HS-5 (cell line): Measurements from ENCODE around the gene ACAD9.
"Not testable (repeated sequence)": the region's sequence is repeated elsewhere in the genome, so short reads cannot be mapped to it uniquely, and the experiment has no call there.

Source experiments
- DNase-seq: peaks from one replicate; pipeline ENCODE4 v3.0.0-alpha.2; 2012; ENCODE audit warnings: low read depth

ACAD9 gene

DNA sequence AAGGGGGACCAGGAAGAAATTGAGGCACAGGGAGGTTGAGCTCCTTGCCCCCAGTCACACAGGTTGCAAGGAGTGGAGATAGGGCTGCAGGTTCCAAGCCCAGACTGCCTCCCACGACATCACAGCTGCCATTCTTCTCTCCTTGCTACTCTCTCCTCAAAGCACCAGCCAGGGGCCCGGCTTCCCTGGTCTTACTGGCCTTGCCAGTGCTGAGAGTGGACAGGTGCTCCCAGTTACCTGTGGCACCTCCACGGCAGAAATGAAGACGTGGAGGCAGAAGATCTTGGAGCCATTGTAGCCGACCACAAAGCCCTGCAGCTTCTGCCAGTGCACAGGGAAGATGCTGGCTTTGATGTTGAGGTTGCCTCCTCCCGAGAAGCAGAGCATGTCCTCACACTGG lies 17.9 kb upstream of the ACAD9 start:
- DNase-seq, result no peak

DNA sequence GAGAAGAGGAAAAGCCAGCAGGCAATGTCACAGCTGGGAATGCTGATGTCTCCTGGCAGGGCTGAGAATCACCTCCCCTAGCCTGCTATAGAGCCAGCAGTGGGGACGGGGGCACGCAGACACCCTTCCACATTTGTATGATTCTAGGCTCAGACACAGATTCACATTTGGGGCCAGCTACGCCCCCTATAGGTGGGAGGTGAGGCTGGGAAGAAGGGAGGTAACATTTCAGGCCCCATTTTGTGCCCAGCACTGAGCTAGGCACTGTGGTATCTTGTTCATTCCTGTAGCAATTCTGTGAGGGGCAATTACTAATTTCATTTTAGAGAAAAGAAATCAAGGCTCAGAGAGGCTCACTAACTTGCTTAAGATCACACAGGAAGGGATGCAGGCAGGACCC lies 15.9 kb upstream of the ACAD9 start:
- DNase-seq, result no peak

DNA sequence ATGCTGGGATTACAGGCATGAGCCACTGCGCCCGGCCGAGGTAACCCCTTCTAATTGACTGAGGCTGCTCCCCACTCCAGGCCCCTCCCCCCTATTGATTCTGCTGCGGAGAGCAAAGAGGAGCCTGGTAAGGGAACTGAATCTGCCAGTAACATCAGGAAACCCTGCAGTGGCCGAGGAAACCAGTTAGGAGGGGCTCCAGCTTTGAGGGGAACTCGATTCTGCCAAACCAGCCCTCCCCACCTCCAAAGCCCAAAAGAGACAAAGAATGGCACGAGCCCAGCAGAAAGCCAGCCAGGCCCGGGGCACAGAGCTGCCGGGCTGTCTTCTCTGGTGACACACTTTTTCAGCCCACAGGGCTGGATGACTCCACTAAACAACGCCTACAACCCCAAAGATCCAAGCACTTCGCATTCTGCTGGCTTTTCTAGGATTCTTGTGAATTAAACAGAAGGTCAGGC lies 15.0 kb upstream of the ACAD9 start:
- DNase-seq, result no peak

DNA sequence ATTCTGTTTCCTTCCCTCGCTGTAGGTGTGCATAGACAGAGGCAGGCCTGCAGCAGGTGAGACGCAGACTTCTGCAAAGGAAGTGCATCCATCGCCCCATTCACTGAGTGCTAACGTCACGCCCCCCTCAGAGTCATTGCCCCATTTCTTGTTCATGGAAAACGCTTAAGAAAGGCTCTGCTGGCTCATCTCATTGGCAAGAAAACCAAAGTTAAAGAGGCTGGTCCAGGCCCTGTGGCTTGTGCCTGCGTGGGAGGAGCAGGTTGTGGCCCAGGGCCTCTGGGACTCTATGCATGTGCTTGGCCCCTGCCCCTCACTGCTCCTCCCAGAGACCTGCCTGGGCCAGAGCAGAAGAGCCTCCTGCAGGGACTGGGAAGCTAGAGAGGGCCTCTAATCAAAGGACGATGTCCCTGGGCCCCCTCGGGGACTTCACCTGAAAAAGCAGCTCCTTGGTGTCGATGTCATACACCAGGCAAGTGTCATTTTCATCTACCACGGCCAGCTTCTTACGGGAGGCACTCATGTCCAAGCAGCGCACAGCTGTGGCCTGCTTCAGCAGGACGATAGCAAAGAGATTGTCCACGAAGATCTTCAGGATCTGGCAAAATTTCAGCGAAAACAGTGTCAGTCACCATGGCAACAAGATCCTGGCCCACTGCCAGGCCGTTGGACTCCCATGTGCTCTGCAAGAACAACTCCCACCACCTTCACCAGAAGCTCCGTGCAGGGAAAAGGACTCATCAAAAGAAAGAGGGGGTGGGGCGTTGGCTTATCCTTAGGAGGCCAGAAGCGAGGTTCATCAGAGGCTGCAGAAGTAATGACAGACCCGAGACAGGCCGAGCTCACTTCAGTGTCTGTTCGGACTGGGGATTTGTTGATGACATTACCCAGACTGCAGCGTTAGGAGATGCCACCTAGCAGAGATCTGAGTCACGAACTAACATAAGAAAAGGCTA lies 14.3 kb upstream of the ACAD9 start:
- DNase-seq, result not testable (repeated sequence)

DNA sequence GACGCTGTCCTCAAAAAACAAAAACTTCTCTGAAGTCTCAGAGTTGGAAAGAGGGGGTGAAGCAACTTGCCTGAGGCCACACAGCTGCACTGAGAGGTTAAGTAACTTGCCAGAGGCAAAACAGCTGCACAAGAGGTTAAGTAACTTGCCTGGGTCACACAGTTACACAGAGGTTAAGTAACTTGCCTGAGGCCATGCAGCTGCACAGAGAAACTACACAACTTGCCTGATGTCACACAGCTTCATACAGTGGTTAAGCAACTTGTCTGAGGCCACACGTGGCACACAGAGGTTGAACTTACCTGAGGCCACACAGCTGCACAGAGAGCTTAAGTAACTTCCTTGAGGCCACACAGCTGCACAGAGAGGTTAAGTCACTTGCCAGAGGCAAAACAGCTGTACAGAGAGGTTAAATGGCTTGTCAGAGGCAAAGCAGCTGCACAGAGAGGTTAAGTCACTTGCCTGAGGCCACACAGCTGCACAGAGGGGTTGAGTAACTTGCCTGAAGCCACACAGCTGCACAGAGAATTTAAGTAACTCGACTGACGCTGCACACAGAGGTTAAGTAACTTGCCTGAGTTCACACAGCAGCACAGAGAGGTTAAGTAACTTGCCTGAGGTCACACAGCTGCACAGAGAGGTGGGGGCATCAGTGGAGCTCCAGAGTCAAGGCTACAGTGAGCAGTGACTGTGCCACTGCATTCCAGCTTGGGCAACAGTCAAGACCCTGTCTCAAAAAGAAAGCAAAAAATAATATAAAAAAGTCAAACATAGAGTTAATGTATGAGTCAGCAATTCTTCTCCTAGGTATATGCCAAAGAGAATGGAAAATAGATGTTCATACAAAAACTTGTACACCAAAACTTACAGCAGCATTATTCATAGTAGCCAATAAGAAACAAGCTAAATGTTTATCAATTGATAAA lies 12.0 kb upstream of the ACAD9 start:
- DNase-seq, result no peak

DNA sequence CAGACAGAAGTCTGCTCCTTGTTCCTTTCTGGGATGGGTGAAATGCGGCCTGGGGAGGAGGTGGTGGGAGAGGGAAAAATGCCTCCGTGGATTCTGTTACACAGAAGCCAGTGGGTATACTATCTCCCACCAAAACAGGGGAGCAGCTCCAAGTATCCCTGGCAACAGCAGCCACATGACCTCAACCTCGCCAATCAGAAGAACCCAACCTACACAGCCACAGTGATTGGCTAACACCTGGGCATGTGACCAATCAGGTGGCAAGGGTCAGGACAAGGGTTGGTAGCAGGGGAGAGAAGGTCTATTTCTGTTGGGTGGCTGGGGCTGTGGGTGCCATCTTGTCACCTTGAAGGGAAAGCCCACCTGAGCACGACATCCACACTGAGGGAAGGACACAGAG lies 9.1 kb upstream of the ACAD9 start:
- no peak for DNase-seq

DNA sequence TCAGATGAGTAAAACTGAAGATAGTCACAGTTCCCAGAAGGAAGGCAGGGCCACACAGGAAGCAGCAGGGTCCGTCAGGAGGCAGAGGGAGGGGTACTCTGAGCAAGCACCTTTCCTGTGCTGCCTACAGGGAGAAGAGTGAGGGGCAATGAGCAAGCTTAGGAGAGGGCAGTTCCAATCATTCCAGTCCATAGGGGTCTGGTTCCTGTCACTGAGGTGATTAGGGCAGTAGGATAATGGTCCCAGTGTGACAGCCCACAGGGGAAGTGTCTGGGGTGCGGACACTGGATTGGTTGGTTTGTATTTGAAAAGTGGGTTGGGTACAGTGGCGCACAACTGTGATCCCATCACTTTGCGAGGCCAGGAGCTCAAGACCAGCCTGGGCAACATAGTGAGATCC lies 7.1 kb upstream of the ACAD9 start:
- DNase-seq, result no peak

DNA sequence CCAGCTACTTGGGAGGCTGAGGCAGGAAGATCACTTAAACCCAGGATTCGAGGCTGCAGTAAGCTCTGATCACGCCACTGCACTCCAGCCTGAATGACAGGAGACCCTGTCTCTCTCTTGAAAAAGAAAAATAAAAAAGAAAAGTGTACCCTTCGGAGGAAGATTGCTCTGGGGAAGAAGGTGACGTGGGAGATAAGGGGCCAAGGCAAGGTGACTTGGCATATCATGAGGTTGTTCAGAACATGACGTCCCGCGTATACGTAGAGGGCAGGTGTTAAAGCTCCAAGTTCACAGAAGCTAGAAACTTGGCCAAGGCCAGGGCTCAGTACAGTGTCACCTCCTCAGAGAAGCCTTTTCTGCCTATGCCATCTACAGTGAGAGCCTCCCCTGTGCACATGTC lies 6.7 kb upstream of the ACAD9 start:
- DNase-seq, result no peak

DNA sequence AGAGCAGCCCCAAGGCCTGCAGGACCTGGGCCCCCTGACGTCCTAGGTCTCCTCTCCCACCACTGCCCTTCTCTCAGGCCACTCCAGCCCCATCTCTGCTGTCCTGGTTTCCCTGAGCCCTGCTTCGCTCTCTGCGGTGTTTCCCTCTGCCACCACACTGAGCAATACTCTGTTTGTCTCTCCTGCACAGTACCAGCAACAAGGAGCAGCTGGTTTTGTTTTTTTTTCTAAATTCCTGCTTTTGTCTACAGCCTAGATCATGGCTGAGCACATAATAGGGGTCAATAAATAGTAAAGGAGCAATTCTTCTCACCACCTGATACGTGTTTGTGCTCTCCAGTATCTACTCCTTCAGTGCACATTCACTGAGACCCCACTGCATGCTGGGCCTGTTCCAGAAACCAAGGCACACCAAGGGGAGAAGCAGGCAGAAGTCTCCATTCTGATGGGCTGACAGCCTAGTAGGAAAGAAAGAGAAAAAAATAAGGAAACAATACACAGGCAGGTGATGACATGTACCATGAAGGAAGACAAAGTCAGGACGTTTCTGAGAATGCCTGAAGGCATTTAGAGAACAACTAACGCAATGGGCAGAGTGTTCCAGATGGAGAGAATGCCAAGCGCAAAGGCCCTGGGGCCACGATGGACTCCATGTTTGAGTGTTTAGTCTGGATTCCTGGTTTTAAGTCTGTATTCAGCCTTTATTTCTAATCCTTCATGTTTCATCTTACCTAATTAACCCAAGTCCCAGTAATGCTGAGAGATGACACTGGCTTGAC lies 6.0 kb upstream of the ACAD9 start:
- no peak for DNase-seq

DNA sequence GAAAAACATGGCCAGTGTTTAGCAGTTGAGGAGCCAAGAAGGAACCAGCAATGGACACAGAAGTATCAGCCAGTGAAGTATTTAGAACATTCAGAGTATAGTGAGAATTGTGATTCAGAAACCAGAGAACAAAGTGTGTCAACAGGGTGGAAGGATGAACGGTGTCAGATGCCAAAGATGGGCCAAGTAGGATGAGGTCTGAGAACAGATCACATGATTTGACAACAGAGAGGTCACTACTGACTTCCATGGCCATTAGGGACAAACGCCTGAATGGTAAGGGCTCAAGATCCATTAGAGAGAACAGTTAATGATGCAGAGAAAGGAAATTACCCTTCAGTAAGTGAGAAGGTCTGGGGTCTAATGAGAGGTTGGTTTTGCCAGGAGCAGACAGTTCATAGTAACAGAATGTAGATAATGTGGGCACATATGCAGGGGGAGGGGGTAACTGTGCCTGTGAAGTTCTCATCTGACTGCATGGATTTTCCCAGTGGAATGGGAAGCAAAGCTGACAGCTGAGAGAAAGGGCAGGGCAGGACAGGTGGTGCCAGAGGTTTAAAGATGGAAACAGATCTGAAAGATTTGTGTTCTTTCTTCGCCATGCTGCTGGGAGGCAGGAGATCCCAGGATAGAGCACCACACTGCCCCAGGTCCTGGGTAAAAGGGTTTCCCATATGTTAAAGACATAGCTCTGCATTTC lies 4.8 kb upstream of the ACAD9 start:
- DNase-seq, result no peak

DNA sequence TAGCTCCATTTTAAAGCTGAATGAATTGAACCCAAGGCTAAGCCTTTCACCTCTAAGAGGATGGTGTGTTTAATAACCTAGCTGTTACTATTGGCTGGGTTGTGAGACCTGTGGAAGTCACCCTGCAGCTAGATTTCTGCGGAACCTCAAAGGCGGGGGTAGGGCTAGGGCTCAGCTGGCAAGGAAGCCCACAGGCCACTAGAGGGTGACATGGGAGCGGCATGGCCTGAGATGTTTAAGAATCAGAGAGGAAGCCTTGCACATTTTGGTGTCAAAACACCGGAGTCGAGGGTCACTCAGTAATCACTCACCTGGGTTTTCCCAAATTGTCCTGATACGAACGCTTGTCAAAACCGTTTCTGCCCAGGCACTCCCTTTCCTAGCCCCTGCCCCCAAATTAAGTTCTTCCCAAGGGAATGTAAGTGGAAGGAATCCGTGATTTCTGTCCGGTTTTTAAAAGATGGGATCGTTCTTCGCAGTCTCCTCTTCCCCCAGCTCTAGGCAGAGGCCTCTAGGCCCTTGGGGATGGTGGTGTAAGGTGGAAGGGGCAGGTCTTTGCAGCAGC lies 3.8 kb upstream of the ACAD9 start:
- DNase-seq, result no peak

DNA sequence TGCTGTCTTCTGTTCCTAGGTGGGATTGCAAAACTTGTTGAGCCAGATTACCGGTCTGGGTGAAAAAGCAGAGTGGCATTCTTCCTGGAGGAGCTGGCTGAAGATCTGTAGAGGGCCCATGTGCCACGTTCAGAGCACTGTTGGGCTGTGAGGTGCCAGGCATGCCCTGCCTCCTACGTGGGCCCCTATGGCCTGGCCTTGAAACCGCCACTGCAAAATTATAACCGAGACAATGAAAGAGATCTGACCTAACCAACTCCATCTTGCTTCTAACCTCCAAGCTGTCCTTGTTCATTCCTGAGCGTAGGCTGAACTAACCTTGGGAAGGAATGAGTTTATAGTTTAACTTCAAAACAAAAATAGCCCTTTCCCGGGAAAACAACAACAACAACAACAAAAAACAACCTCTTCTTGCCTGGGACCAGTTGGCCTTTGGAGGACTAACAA lies 1.4 kb upstream of the ACAD9 start:
- no peak for DNase-seq

DNA sequence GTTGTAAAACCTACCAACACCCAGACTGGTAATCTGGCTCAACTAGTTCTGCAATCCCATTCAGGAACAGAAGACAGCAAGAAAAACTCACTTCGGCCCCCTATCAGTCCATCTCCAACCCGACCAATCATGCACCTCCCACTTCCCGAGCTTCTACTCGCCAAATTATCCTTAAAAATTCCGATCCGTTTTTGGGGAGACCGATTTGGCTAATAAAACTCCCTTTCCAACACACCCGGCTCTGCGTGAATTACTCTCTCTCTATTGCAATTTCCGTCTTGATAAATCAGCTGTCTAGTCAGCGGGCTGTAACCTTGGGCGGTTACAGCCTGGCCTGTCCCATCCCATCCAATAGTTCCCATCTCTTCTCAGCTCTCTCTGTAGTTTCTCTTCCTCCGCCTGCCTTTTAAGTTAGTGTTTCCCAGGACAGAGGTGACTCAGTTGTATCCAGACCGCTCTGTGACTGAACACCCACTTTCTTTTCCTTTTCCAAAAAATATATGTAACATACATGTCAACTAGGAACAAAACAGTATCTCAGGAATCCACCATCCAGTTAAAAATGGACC lies 780 bp upstream of the ACAD9 start:
- peak; percentile 31 for DNase-seq

DNA sequence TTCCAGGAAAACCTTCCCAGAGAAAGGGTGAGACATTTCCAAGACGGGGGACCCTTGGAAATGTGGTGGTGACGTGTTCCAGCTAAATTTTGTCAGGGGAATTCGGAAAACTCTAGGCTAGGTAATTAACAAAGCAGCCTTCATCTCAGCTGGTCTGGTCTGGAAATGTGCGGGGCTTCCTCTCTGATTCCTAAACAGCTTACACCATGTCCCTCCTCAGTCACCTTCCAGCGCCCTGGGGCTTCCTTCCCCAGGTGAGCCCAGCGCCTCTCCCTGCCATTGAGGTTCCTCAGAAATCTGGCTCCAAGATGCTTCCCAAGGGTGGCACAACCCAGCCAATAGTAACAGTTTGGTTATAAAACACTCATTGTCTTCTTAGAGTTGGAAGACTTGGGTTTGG lies 571 bp downstream of the ACAD9 start:
- DNase-seq, result no peak

DNA sequence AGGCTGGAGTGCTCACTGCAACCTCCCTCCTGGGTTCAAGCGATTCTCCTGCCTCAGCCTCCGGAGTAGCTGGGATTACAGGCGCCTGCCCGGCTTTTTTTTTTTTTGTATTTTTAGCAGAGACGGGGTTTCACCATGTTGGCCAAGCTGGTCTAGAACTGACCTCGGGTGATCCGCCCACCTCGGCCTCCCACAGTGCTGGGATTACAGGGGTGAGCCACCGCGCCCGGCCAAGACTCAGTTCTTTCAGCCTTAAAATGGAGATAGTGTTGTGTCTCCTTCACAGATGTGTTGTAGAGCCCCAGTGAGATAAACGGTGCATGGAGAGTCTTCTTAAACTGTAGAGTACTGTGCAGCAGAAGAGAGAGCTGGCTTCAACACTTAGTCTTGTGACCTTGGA lies 1.0 kb downstream of the ACAD9 start:
- not testable (repeated sequence) for DNase-seq

DNA sequence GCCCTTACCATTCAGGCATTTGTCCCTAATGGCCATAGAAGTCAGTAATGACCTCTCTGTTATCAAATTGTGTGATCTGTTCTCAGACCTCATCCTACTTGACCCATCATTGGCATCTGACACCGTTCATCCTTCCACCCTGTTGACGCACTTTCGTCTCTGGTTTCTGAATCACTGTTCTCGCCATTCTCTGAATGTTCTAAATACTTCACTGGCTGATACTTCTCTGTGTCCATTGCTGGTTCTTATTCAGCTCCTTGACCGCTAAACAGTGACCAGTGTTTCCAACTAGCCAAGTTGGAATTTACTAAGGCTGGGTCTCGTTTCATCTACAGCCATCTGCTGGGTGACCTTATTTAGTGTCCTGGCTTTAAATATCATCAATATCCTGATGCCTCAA lies 2.2 kb downstream of the ACAD9 start:
- DNase-seq, result no peak

DNA sequence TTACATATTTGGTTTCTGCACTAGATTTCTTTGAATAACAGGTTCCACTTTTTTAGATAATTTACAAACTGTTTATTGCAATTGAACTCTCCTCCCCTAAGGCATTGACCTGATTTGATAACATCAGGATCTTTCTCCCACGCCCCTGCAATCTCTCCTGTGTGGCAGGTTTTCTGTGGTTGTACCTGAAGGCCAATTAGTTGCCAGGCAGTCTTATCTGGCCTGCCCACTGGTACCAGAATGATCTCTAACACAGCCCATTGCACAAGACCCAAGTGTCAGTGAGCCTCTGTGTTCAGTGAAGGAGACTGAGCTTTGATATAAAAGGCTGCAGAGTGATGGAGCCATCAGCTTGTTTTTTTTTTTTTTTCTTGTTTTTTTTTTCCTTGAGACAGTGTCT lies 3.3 kb downstream of the ACAD9 start:
- no peak for DNase-seq

DNA sequence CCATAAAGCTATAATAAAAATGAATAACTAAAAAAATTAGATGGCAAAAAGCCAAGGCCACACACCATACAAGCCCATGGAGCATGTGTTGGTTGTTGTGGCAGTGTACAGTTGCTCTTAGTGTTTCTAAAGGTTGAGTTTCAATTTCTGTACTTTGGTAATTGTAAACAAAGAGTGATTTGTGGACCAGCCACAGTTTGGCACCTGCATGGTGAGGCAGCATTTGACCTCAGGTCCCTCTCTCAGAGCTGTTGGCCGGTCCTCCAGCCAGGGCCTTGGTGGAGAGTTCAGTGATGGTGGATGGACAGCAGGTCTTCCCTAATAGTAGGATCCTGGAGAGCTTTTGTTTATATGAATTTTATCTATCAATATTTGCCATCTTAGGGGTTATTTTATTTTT lies 5.6 kb downstream of the ACAD9 start:
- no peak for DNase-seq

DNA sequence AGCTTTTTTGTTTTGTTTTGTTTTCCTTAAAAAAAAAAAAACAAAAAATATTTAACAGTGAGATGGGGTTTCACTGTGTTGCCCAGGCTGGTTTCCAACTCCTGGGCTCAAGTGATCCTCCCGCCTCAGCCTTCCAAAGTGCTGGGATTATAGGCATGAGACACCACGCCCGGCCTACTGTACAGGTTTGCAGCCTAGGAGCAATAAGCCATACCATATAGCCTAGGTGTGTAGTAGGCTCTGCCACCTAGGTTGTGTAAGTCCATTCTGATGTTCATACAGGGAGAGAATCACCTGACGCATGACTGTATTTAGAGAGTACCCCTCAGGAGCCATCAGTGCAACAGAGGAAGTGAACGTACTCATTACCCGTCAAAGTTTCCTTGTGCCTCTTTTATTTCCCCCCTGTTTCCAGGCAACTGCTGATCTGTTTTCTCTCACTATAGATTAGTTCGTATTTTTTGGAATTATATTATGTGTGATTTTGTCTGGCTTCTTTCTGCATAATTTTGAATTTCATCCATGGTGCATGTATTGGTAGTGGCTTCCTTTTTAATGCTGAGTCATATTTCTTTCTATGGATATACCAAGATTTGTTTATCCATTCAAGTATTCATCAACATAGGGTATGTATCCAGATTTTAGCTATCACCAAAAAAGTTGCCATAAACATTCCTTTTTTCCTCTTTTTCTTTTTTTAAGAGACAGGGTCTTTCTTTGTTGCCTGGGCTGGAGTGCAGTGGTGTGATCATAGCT lies 9.9 kb downstream of the ACAD9 start:
- no peak for DNase-seq
